GM12878 (cell line): ENCODE data around the gene CERKL.

Experiments used
- EZH2 ChIP-seq: IDR thresholded peaks from 2 replicates; pipeline ENCODE4 v1.6.1; 2012; ENCODE audit warnings: low read depth, mild to moderate bottlenecking, control low read depth, inconsistent platforms, low read length, borderline replicate concordance; ENCODE audit not compliant: control insufficient read depth
- POLR2A ChIP-seq: IDR thresholded peaks from 2 replicates; pipeline ENCODE4 v1.6.1; 2011; ENCODE audit warnings: low read depth, mild to moderate bottlenecking, low read length
- POLR2AphosphoS5 ChIP-seq: IDR thresholded peaks from 2 replicates; pipeline ENCODE4 v1.6.1; 2011; ENCODE audit warnings: mild to moderate bottlenecking, low read length, inconsistent platforms
- SP1 ChIP-seq: IDR thresholded peaks from one replicate; pipeline ENCODE4 v1.6.1; 2011; ENCODE audit warnings: low read depth, low read length
- ZZZ3 ChIP-seq: IDR thresholded peaks from 2 replicates; pipeline ENCODE4 v1.6.1; 2011; ENCODE audit warnings: low read depth; ENCODE audit not compliant: control insufficient read depth, insufficient read length

DNA sequence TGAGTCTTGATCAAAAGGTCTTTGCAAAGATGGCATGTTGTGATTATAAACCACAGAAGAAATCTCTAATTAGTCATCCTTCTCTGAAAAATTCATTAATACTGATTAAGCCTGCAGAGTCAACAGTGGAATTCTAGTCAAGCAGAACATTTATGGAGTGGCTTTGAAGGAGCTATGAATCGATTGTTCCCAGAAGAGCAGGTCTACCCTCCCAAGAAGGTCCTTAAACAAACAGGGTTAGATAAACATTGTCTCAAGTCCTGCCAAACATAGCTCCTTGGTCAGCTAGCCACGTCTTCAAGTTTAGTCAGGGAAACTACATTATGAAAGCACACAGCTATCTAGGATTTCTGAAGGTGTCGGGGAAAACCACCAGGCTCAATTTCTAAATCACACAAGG, 110.8 kb downstream of the CERKL start:
- TF ChIP-seq SP1 = no peak
- TF ChIP-seq POLR2AphosphoS5 = no peak
- no peak for TF ChIP-seq ZZZ3
- TF ChIP-seq POLR2A = no peak
- TF ChIP-seq EZH2 = no peak
